SJSA1 (cell line): Measurements from ENCODE around the gene STOML2. TPM values are rescaled to one million over a fixed set of nuclear protein-coding genes. Genes with fewer than 3 reads are reported as not detected.

Experiments
- DNase-seq, 2 experiments: peaks; one replicate each; pipeline ENCODE4 v3.0.0-alpha.2; 2015 to 2020; ENCODE audit warnings: low spot score in 2 of 2, low read depth in 1 of 2
- H3K27ac ChIP-seq: fragments of 250-450 bp; sonication (Bioruptor Pico); 2 replicates; pipeline ENCODE4 v1.5.1; 2020; ENCODE audit warnings: mild to moderate bottlenecking, moderate library complexity
- H3K27me3 ChIP-seq: fragments of 250-450 bp; sonication (Bioruptor Pico); replicated peaks from 2 replicates; pipeline ENCODE4 v1.5.1; 2020; ENCODE audit warnings: mild to moderate bottlenecking, moderate library complexity
- H3K36me3 ChIP-seq: fragments of 250-450 bp; sonication (Bioruptor Pico); 2 replicates; pipeline ENCODE4 v1.5.1; 2020; ENCODE audit warnings: mild to moderate bottlenecking
- H3K4me1 ChIP-seq: fragments of 250-450 bp; sonication (Bioruptor Pico); replicated peaks from 2 replicates; pipeline ENCODE4 v1.6.1; 2021; ENCODE audit warnings: mild to moderate bottlenecking
- H3K4me3 ChIP-seq: fragments of 250-450 bp; sonication (Bioruptor Pico); 2 replicates; pipeline ENCODE4 v1.5.1; 2020; ENCODE audit warnings: mild to moderate bottlenecking
- H3K9me3 ChIP-seq: fragments of 250-450 bp; sonication (Bioruptor Pico); replicated peaks from 2 replicates; pipeline ENCODE4 v1.5.1; 2020; ENCODE audit warnings: mild to moderate bottlenecking
- total RNA-seq: library from RNA; depleted of rRNA; stranded (reverse); fragments of >200 nt; shearing (Covaris generic); gene quantifications from 2 replicates; pipeline ENCODE4 v1.2.3, GENCODE V29; 2014; rRNA removed

Gene STOML2
- total RNA-seq, 1 experiment from 2014 or later: 75.4 TPM

DNA sequence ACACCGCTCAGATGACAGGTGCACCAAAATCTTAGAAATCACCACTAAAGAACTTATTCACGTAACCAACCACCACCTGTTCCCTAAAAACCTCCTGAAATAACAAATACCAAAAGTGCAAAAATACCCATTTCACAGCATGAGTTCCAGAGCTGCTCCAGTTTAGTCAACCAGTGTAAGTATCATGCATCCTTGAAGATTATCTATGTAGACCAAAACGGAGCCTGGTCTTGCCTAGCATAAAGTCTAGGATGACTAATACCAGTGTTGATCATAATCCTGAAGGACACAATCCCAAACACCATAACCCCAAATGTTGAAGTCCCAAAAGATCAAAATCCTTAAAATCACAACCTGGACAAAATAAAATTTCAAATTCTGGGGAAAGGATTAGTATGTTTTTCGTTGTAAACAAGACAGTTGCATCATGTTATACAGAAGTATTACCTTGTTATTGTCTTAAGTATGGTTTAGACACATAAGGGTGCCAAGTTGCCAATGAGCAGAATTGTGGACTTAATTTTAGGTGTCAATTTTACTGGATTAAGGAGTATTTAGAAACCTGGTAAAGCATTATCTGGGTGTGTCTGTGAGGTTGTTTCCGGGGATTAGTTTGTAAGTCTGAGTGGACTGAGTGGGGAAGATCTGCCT lies 48.6 kb downstream of the STOML2 start:
- H3K27ac ChIP-seq: no peak overlapping the region
- no peak for DNase-seq
- H3K4me1 ChIP-seq: no peaks in the 10 kb centered on the region
- no peaks in the 10 kb centered on the region for H3K9me3 ChIP-seq
- H3K4me3 ChIP-seq: no peak overlapping the region
- peaks cover 58% of the 10 kb centered on the region for H3K36me3 ChIP-seq
- no peaks in the 10 kb centered on the region for H3K27me3 ChIP-seq

- H3K27ac ChIP-seq: no peak overlapping the region
- DNase-seq: peak; percentile 5 to 41
Observed at GRCh38 chr9:35051069-35051967, 51.6 kb downstream of the STOML2 start.

More at GRCh38 chr9:35051069-35051967, 51.6 kb downstream of the STOML2 start:
- Histone ChIP-seq H3K9me3 (no peaks in the 10 kb centered on the region), H3K4me1 (no peaks in the 10 kb centered on the region), H3K4me3 (no peak overlapping the region), H3K27me3 (no peaks in the 10 kb centered on the region), H3K36me3 (peaks cover 29% of the 10 kb centered on the region)

Other genes starting within 250 kb of the STOML2 start
- gene PHF24, start 144.8 kb downstream of the STOML2 start, total RNA-seq: not detected in 2 replicates
- gene DNAJB5, start 113.4 kb downstream of the STOML2 start, total RNA-seq: 2.8 and 6.3 TPM in 2 replicates
- 206 and 209 TPM in 2 replicates for gene VCP, start 30.5 kb downstream of the STOML2 start, total RNA-seq
- 22.8 and 26.1 TPM in 2 replicates for gene FANCG, start 23.2 kb downstream of the STOML2 start, total RNA-seq
- 7.1 and 10.6 TPM in 2 replicates for gene PIGO, start 6.5 kb downstream of the STOML2 start, total RNA-seq
- gene ATOSB, start 12.7 kb upstream of the STOML2 start, total RNA-seq: 3.1 and 5.7 TPM in 2 replicates
- 1.6 and 1.9 TPM in 2 replicates for gene UNC13B, start 58.9 kb upstream of the STOML2 start, total RNA-seq